ENCODE measurements around the gene ARHGAP24. TPM values are rescaled to one million over a fixed set of nuclear protein-coding genes. Genes with fewer than 3 reads are reported as not detected.
A peak's percentile ranks its signal among the peaks of the same experiment; 100 is the strongest.
"Not testable (repeated sequence)": the region's sequence is repeated elsewhere in the genome, so short reads cannot be mapped to it uniquely, and the experiment has no call there.

The ARHGAP24 gene
- total RNA-seq, 1 experiment from 2014 or later: 2.8 TPM

- no peak for DNase-seq (ENCODE audit: low read depth)
Measured at GRCh38 chr4:85482010-85482738, 7.2 kb downstream of the ARHGAP24 start.

GRCh38 chr4:85486425-85487086, 11.6 kb downstream of the ARHGAP24 start:
- DNase-seq (ENCODE audit: low read depth): no peak

GRCh38 chr4:85488416-85488815, 13.5 kb downstream of the ARHGAP24 start:
- no peak for DNase-seq (ENCODE audit: low read depth)

GRCh38 chr4:85489273-85489981, 14.5 kb downstream of the ARHGAP24 start:
- no peak for DNase-seq (ENCODE audit: low read depth)

GRCh38 chr4:85491527-85491926, 16.6 kb downstream of the ARHGAP24 start:
- DNase-seq (ENCODE audit: low read depth): no peak

- DNase-seq (ENCODE audit: low read depth): no peak
Measured at GRCh38 chr4:85492336-85492735, 17.4 kb downstream of the ARHGAP24 start.

- no peak for DNase-seq (ENCODE audit: low read depth)
Measured at GRCh38 chr4:85495621-85496020, 20.7 kb downstream of the ARHGAP24 start.

- no peak for DNase-seq (ENCODE audit: low read depth)
Measured at GRCh38 chr4:85496126-85496849, 21.3 kb downstream of the ARHGAP24 start.

- peak; percentile 51 for DNase-seq (ENCODE audit: low read depth)
Measured at GRCh38 chr4:85496933-85497332, 22.0 kb downstream of the ARHGAP24 start.

GRCh38 chr4:85498068-85498733, 23.3 kb downstream of the ARHGAP24 start:
- DNase-seq (ENCODE audit: low read depth): peak; percentile 62

- no peak for DNase-seq (ENCODE audit: low read depth)
Measured at GRCh38 chr4:85499573-85499972, 24.6 kb downstream of the ARHGAP24 start.

- no peak for DNase-seq (ENCODE audit: low read depth)
Measured at GRCh38 chr4:85500110-85500867, 25.3 kb downstream of the ARHGAP24 start.

- not testable (repeated sequence) for DNase-seq (ENCODE audit: low read depth)
Measured at GRCh38 chr4:85501145-85501544, 26.2 kb downstream of the ARHGAP24 start.

GRCh38 chr4:85508654-85509053, 33.7 kb downstream of the ARHGAP24 start:
- no peak for DNase-seq (ENCODE audit: low read depth)

- DNase-seq (ENCODE audit: low read depth): no peak
Measured at GRCh38 chr4:85509882-85510631, 35.1 kb downstream of the ARHGAP24 start.

- no peak for DNase-seq (ENCODE audit: low read depth)
Measured at GRCh38 chr4:85510632-85510984, 35.7 kb downstream of the ARHGAP24 start.

- DNase-seq (ENCODE audit: low read depth): no peak
Measured at GRCh38 chr4:85512446-85513205, 37.7 kb downstream of the ARHGAP24 start.

- no peak for DNase-seq (ENCODE audit: low read depth)
Measured at GRCh38 chr4:85514117-85514516, 39.2 kb downstream of the ARHGAP24 start.

GRCh38 chr4:85514783-85515182, 39.8 kb downstream of the ARHGAP24 start:
- no peak for DNase-seq (ENCODE audit: low read depth)

Measured in Daoy (cell line).